ENCODE measurements around the gene TNIK. TPM values are rescaled to one million over a fixed set of nuclear protein-coding genes. Genes with fewer than 3 reads are reported as not detected.

TNIK gene
- total RNA-seq, 6 donors from 2014 or later, result 23.2 to 74.4 (median 38.3) TPM

- no peak for TF ChIP-seq EP300 (IDR thresholded peaks at IDR 0.05)
- TF ChIP-seq POLR2AphosphoS5 (IDR thresholded peaks at IDR 0.05), result no peak
- no peak for TF ChIP-seq CTCF (IDR thresholded peaks at IDR 0.05)
- TF ChIP-seq POLR2A (IDR thresholded peaks at IDR 0.05), result no peak
- ATAC-seq (ENCODE audit: low FRiP score in 2 of 2), result no peak
Observed at GRCh38 chr3:171165983-171166382, 294.2 kb downstream of the TNIK start.

GRCh38 chr3:171165499-171165921, 294.7 kb downstream of the TNIK start:
- H3K27me3 ChIP-seq, result no peaks in the 10 kb centered on the region
- H3K4me1 ChIP-seq, result no peaks in the 10 kb centered on the region
- H3K4me3 ChIP-seq, result no peak overlapping the region
- peaks cover 0 to 3% (median 0%) of the 10 kb centered on the region in 4 donors for H3K36me3 ChIP-seq
- TF ChIP-seq CTCF (IDR thresholded peaks at IDR 0.05) (no peak), POLR2AphosphoS5 (IDR thresholded peaks at IDR 0.05) (no peak)
- DNase-seq (no peak), ATAC-seq (ENCODE audit: low FRiP score in 2 of 2) (peak in 1 of 2 donors; percentile 15)
- 75 to 85% methylated on average over 3 of the region's 3 CpGs for WGBS, 2 donors
- peaks cover 0 to 7% (median 0%) of the 10 kb centered on the region in 4 donors for H3K9me3 ChIP-seq
- H3K27ac ChIP-seq, result no peak overlapping the region

More at GRCh38 chr3:171165983-171166382, 294.2 kb downstream of the TNIK start:
- peaks cover 0 to 7% (median 0%) of the 10 kb centered on the region in 4 donors for H3K9me3 ChIP-seq
- DNase-seq, result no peak
- no peaks in the 10 kb centered on the region for H3K27me3 ChIP-seq
- 76 to 89% methylated on average over 1 of the region's 1 CpG for WGBS, 2 donors
- no peak overlapping the region for H3K4me3 ChIP-seq
- no peaks in the 10 kb centered on the region for H3K4me1 ChIP-seq
- no peak overlapping the region for H3K27ac ChIP-seq
- peaks cover 0 to 3% (median 0%) of the 10 kb centered on the region in 4 donors for H3K36me3 ChIP-seq

GRCh38 chr3:171164067-171164465, 296.1 kb downstream of the TNIK start:
- ATAC-seq (ENCODE audit: low FRiP score in 2 of 2) (no peak), DNase-seq (no peak)
- Histone ChIP-seq H3K9me3 (peaks cover 0 to 7% (median 0%) of the 10 kb centered on the region in 4 donors), H3K36me3 (peaks cover 0 to 3% (median 0%) of the 10 kb centered on the region in 4 donors), H3K27me3 (no peaks in the 10 kb centered on the region), H3K4me1 (no peaks in the 10 kb centered on the region), H3K4me3 (no peak overlapping the region), H3K27ac (no peak overlapping the region)
- TF ChIP-seq EP300 (IDR thresholded peaks at IDR 0.05) (no peak), POLR2A (IDR thresholded peaks at IDR 0.05) (no peak), CTCF (IDR thresholded peaks at IDR 0.05) (no peak), POLR2AphosphoS5 (IDR thresholded peaks at IDR 0.05) (no peak)

- no peak overlapping the region for H3K27ac ChIP-seq
- no peak for ATAC-seq (ENCODE audit: low FRiP score in 2 of 2)
- H3K36me3 ChIP-seq, result peaks cover 0 to 3% (median 0%) of the 10 kb centered on the region in 4 donors
- H3K4me3 ChIP-seq, result no peak overlapping the region
- peaks cover 0 to 7% (median 0%) of the 10 kb centered on the region in 4 donors for H3K9me3 ChIP-seq
- no peak for TF ChIP-seq EP300 (IDR thresholded peaks at IDR 0.05)
- peak in 5 of 6 experiments; percentile 18 to 52 (median 49) for TF ChIP-seq CTCF (IDR thresholded peaks at IDR 0.05)
- H3K4me1 ChIP-seq, result no peaks in the 10 kb centered on the region
- no peaks in the 10 kb centered on the region for H3K27me3 ChIP-seq
- DNase-seq, result no peak
Observed at GRCh38 chr3:171163101-171164066, 296.8 kb downstream of the TNIK start.

Data from upper lobe of left lung (tissue), 6 donors.